GM13976 (cell line): ENCODE results near the gene CPPED1.

ENCODE experiments used
- DNase-seq: peaks from one replicate; pipeline ENCODE4 v3.0.0; 2012; ENCODE audit warnings: low spot score
- CTCF ChIP-seq: IDR thresholded peaks from 2 replicates; pipeline ENCODE4 v1.5.1; 2012; ENCODE audit warnings: borderline replicate concordance, mild to moderate bottlenecking; ENCODE audit not compliant: insufficient read depth; ENCODE audit errors: extremely low read depth, missing control alignments, control extremely low read depth
- in situ Hi-C: fragments of 300-500 bp; cut with MboI; formaldehyde crosslinking; loops from one replicate; pipeline ENCODE4 v1.12.0; 2022; ENCODE audit warnings: low sequenced_read_pairs, mixed read lengths, inconsistent platforms; ENCODE audit not compliant: unreplicated experiment

The CPPED1 gene

GRCh38 chr16:12732600-12732999 is 71.1 kb downstream of the CPPED1 start:
- TF ChIP-seq CTCF: no peak
- no peak for DNase-seq
- in situ Hi-C loops: no loop called here

GRCh38 chr16:12729448-12729847 is 74.2 kb downstream of the CPPED1 start:
- in situ Hi-C loops: no loop called here
- no peak for DNase-seq

GRCh38 chr16:12728469-12728868 is 75.2 kb downstream of the CPPED1 start:
- in situ Hi-C loops: no loop called here
- TF ChIP-seq CTCF: no peak
- DNase-seq: no peak

More at GRCh38 chr16:12729448-12729847, 74.2 kb downstream of the CPPED1 start:
- TF ChIP-seq CTCF: no peak

- in situ Hi-C loops: no loop called here
- no peak for TF ChIP-seq CTCF
- DNase-seq: no peak
Observed at GRCh38 chr16:12724226-12724625, 79.5 kb downstream of the CPPED1 start.

- TF ChIP-seq CTCF: no peak
- in situ Hi-C loops: no loop called here
- DNase-seq: no peak
Observed at GRCh38 chr16:12723681-12724080, 80.0 kb downstream of the CPPED1 start.

- TF ChIP-seq CTCF: no peak
- DNase-seq: no peak
- in situ Hi-C loops: no loop called here
Observed at GRCh38 chr16:12721841-12722421, 81.8 kb downstream of the CPPED1 start.
